Stomach (tissue), 4 donors: ENCODE results near the gene TGM2.

ENCODE experiments used
- CTCF ChIP-seq, 7 experiments: fragments of 450-650 bp in 4 of 7; fragments of 200-600 bp in 3 of 7; sonication (generic) in 3 of 7; IDR thresholded peaks; one replicate each; pipeline ENCODE4 v1.5.1; 2016 to 2019; ENCODE audit warnings: antibody characterized with exemption in 7 of 7, control low read depth in 2 of 7, mild to moderate bottlenecking in 1 of 7
- POLR2AphosphoS5 ChIP-seq, 3 donors: sonication (generic); formaldehyde crosslinking; IDR thresholded peaks; one replicate each; pipeline ENCODE4 v1.6.1; 2016; ENCODE audit warnings: antibody characterized with exemption in 3 of 3

GRCh38 chr20:38196592-38196991 is 31.5 kb upstream of the TGM2 start:
- TF ChIP-seq POLR2AphosphoS5 (IDR thresholded peaks at IDR 0.05): peak in 1 of 3 donors; percentile 20
- no peak for TF ChIP-seq CTCF (IDR thresholded peaks at IDR 0.05)
